Measurements from ENCODE around the gene ZBED4. TPM values are rescaled to one million over a fixed set of nuclear protein-coding genes. Genes with fewer than 3 reads are reported as not detected.
"Not testable (repeated sequence)": the region's sequence is repeated elsewhere in the genome, so short reads cannot be mapped to it uniquely, and the experiment has no call there.

The ZBED4 gene
- total RNA-seq, result 9.1 TPM

GRCh38 chr22:49852898-49853894 lies at the start of gene ZBED4:
TSS of gene ZBED4 (plus strand) at chr22:49853844. CDS start at chr22:49883663, 29,819 bp downstream.
- DNase-seq, result peak; percentile 96

DNA sequence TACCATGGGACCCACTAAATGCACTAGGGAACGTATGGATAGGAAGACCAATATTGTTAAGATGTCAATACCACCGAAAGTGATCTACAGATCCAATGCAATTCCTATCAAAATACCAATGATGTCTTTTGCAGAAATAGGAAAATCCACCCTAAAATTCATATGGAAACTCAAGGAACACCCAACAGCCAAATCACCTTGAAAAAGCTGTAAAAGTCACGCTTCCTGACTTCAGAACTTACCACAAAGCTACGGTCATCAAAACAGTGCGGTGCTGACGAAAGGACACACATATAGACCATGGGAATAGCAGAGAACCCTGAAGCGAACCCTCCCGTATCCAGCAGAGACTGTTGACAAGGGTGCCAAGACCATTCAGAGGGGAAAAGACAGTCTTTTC lies 46.5 kb upstream of the ZBED4 start:
- no peak for DNase-seq

- no peak for DNase-seq
Observed at GRCh38 chr22:49807780-49808708, 45.6 kb upstream of the ZBED4 start.

DNA sequence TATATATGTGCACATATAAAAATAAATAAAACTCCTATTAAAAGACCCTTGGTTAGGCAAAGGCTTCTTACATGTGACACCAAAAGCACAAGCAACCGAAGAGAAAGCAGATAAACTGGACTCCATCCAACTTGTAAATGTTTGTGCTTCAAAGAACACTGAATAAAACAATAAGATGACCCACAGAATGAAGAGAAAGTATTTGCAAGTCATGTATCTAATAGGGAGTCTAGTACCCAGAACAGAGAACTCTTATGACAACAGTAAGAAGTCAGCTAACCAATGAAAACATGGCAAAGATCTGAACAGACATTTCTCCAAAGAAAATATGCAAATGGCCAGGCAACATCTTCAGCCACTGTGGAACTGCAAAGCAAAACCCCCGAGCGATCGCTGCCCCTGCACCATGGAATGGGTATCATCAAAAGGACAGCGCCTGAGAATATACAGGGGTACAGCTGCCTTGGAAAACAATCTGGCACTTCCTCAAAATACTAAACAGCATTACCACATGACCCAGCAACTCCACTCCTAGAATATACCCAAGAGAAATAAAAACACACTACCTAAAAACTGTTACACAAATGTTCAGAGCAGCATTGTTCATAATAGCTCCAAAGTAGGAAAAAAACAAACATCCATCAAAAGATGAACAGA lies 43.2 kb upstream of the ZBED4 start:
- DNase-seq, result no peak

GRCh38 chr22:49811020-49811791 lies 42.4 kb upstream of the ZBED4 start:
- no peak for DNase-seq

DNA sequence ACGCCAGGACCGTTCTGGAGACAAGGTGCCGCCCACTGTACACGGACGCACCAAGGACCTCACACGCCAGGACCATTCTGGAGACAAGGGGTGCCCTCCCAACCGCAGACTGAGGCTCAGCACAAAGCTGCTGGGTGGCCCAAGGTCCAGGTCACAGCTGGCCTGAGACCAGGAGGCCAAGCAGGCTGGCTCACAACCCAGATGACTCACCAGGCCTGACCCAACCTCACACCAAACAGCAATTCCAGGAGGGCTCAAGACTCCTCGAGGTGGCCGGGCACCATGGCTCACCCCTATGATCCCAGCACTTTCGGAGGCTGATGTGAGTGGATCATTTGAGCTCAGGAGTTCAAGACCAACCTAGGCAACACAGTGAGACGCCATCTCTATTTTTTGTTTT lies 40.8 kb upstream of the ZBED4 start:
- DNase-seq, result no peak

- DNase-seq, result no peak
Observed at GRCh38 chr22:49814164-49814686, 39.4 kb upstream of the ZBED4 start.

DNA sequence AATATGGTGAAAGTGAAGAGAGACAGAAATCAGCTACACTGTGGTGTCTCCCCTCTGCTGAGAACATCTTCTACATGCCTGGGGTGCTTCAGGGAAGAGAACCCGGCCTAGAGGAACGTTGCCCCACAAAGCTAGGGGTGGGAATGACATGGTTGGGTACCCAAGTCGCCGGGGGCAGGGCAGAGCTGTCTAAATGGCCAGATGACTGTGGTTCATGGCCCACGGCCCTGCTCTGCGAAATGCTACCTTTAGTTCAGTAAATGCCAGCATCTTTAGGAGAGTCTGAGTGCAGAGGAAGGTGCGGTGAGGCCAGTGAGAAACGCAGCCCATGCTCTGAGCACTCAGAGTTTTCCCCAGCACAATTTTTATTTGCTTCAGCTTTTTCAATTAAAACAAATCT lies 38.8 kb upstream of the ZBED4 start:
- no peak for DNase-seq

- no peak for DNase-seq
Observed at GRCh38 chr22:49815641-49816091, 38.0 kb upstream of the ZBED4 start.

DNA sequence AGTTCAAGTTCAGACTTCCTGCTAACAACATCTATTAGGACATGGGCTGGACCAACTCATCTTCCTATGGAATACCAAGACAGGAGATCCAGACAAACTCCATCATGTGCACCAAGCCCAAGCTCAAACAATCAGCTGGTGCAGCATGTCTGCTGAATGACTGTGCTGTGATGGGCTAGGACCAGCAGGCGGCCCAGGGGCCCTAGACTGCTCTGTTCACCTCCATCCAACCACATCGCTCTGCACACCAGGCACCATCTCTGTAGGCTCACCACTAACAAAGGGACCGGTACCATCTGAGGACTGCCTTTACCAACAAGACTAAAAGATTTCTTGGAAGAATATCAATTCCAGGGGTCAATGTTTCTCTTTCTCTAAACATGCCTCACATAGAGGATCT lies 36.3 kb upstream of the ZBED4 start:
- DNase-seq, result no peak

DNA sequence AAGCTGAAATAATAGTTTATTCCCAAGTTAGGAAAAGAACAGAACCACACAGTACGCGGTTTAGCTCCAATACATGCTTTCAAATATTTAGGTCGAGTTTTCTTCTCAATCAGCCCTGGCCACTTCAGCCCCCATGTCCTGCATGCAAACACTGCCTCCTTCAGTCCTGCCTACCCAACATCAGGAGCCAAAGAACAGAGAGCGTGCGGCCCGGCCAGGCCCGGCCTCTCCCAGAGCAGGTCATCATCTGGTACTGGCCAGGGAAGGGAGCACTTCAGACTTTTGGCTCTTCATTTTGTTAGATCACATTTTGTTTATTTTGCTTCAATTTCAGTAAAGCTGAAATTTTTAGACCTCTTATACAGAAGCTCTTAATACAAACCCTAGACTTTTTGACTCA lies 32.7 kb upstream of the ZBED4 start:
- DNase-seq, result no peak

DNA sequence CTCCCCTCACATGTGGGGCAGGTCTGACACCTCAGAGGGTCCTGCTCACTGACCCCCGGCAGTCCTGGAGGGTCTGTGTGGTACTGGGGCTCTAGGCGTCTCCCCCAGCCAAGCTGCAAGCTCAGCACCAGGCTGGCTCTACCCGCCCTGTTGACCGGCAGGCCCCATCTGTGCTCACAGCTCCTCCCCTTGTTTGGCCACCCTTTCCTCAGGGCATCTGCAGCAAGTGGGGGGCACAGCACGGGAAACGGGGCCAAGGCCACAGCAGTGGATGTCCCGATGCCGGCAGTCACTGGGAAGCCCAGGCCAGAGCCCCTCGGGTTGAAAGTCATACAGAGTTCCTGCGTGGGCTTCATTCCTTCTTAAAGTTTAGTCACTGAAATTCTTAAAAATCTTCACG lies 31.9 kb upstream of the ZBED4 start:
- not testable (repeated sequence) for DNase-seq

DNA sequence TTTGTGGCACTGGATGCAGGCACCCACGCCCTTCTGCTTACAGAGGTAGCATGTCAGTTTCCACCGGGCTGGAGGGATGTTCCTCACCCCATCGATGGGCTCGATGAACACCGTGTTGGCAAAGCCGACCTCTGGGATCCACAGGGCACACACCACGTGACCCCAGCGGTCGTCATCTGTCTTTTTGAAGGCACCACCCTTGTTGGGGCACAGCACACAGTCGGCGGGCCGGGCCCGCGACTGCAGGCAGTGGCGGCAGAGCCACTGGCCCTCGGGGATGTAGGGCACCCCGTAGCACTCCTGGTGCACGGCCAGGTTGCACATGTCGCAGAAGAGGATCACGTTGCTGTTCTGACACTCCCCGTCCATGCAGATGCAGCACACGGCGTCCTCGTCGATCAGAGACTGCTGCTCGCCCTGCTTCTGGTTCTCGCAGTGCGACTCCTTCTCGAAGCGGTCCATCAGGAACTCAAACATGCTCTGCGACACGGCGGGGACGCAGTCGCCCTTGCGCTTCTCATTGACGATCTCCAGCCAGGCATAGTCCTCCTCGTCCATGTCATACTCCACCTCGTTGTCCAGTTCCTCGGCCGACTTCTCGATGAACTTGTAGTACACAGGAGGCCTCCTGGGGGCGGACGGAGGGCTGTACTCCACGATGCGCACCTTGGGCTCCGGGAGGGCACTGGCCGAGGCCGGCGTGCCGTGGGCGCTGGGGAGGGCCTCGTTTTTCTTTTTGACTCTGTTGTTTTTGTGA lies 30.2 kb upstream of the ZBED4 start:
- DNase-seq, result no peak

- no peak for DNase-seq
Observed at GRCh38 chr22:49824185-49824925, 29.3 kb upstream of the ZBED4 start.

DNA sequence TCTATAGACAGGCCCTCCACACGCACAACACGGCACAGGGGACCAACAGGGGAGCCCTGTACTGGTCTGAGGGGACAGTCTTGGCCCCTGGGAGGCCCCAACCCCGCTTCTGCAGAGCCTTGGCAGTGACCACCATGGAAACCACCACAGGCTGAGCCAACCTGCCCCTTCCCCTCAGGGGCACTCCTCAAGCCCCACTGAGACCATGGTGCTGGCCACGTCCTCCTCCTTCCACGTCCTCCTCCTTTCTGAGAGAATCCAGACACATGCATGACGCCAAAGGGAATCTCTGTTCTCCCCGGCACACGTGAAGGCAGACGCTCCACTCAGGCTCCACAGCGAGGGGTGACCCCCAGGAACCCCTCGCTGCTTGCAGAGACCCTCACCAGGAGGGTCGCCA lies 28.7 kb upstream of the ZBED4 start:
- no peak for DNase-seq

GRCh38 chr22:49825436-49825835 lies 28.2 kb upstream of the ZBED4 start:
- no peak for DNase-seq

DNA sequence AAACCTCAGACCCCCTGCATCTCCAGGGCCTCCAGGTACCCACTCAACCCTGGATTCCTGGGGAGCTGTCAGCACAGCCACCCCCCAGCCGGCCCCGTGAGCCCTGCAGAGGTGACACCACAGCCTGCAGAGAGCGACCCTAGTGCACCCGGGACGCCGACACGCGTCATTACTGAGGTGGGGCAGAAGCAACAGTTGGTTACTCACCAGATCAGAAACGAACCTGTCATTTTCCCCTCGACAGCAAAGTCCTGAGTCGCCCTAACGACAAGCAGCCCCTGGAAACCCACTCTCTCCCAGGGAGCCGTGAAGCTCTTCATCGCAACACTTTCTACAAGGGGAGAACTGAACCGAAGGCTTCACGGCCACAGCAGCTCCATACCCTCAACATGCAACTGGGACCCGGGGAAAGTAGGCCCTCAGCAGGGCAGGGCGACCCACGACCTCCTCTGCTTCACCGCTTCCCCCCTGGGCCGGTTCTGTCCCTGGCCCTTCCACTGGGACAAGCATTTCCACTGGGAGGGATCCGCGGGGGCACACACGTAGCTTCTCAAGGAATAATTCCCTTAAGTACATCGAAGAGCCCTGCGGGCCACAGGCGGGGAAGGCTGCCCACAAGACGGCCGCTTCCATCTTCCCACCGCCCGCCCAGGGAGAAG lies 27.6 kb upstream of the ZBED4 start:
- no peak for DNase-seq

DNA sequence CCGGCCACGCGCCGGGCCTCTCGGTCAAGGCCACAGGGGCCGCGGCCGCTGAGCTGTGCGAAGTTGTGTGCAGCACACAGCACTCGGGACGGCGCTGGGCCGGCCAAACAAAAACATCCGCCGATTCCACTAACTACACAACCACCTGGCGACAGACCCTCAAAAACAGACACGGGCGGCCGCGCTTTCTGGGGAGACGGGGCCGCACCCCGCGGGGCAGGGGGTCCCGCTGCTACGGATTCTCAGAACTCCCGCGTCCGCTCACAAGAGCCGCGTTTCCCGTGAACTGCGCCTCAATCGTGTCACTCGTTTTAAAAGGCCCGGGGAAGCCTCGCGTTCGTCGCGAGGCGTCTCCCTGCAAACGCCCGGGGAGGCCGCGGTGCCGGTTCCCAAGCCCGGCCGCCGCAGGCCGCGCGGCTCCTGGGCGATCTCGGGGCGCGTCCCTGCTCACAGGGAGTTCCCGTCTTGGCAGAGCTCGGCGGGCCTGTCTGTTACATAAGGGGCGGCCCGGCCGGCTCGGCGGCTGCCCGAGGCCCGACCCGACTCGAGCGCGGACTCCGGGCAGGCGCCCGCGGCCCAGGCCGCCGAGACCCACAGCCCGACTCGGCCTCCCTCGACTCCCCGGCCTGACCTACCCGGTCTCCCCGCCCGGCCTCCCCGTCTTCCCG lies 26.9 kb upstream of the ZBED4 start:
- DNase-seq, result no peak

Data from skin of body (tissue), 2 donors.